SK-N-SH (cell line): ENCODE results near the gene CLEC16A. TPM values are rescaled to one million over a fixed set of nuclear protein-coding genes. Genes with fewer than 3 reads are reported as not detected.
A peak's percentile ranks its signal among the peaks of the same experiment; 100 is the strongest.

Experiments
- CTCF ChIA-PET: fragments of 300-600, 350-600 bp; formaldehyde crosslinking; extraction: SDS; loops from one replicate; lab custom pipeline; 2021; lab: Yijun Ruan, JAX
- POLR2A ChIA-PET: fragments of 350-600 bp; sonication (Branson Sonifier 250); formaldehyde crosslinking; extraction: SDS; loops from one replicate; lab custom pipeline; 2020; ENCODE audit warnings: antibody characterized with exemption, inconsistent platforms; lab: Yijun Ruan, JAX
- DNase-seq: peaks from one replicate; pipeline ENCODE4 v3.0.0; 2012
- H2AFZ ChIP-seq: fragments of 200-600 bp; sonication (generic); 2 replicates; pipeline ENCODE4 v1.8.1; 2016; ENCODE audit warnings: antibody characterized with exemption, mild to moderate bottlenecking, low read depth
- H3F3A ChIP-seq: fragments of 200-600 bp; sonication (generic); replicated peaks from 2 replicates; pipeline ENCODE3; 2016; ENCODE audit warnings: antibody characterized with exemption, mild to moderate bottlenecking; ENCODE audit not compliant: insufficient read depth
- H3K27ac ChIP-seq, 2 experiments: fragments of 200-500 bp in 1 of 2; fragments of 200-600 bp in 1 of 2; sonication (Bioruptor generic) in 1 of 2; sonication (generic), shearing (Covaris generic) in 1 of 2; 2 replicates each; pipeline versions ENCODE4 v1.5.1 to v1.6.1; 2014 to 2016; ENCODE audit warnings: low read depth in 2 of 2, inconsistent platforms in 1 of 2, low read length in 1 of 2, mild to moderate bottlenecking in 1 of 2, mixed read lengths in 1 of 2
- H3K27me3 ChIP-seq: fragments of 200-600 bp; sonication (generic), shearing (Covaris generic); 2 replicates; pipeline ENCODE4 v1.6.1; 2016; ENCODE audit warnings: mixed run types; ENCODE audit not compliant: insufficient read depth
- H3K36me3 ChIP-seq, 2 experiments: fragments of 200-500 bp in 1 of 2; fragments of 200-600 bp in 1 of 2; sonication (Bioruptor generic) in 1 of 2; sonication (generic) in 1 of 2; replicated peaks in 1 of 2; 2 replicates each; pipeline versions ENCODE3 to v1.5.1; 2014 to 2016; ENCODE audit warnings: low read length in 1 of 2, mild to moderate bottlenecking in 1 of 2; ENCODE audit not compliant: insufficient read depth in 2 of 2, control insufficient read depth in 1 of 2
- H3K4me1 ChIP-seq, 2 experiments: fragments of 200-500 bp in 1 of 2; fragments of 200-600 bp in 1 of 2; sonication (Bioruptor generic) in 1 of 2; sonication (generic), shearing (Covaris generic) in 1 of 2; 2 replicates each; pipeline versions ENCODE4 v1.5.1 to v1.6.1; 2014 to 2016; ENCODE audit warnings: low read depth in 1 of 2, low read length in 1 of 2, mixed run types in 1 of 2; ENCODE audit not compliant: insufficient read depth in 2 of 2, control insufficient read depth in 1 of 2
- H3K4me2 ChIP-seq: fragments of 200-600 bp; sonication (generic), shearing (Covaris generic); 2 replicates; pipeline ENCODE4 v1.6.1; 2017; ENCODE audit warnings: mixed run types
- H3K4me3 ChIP-seq, 2 experiments: fragments of 200-500 bp in 1 of 2; fragments of 200-600 bp in 1 of 2; sonication (Bioruptor generic) in 1 of 2; sonication (generic), shearing (Covaris generic) in 1 of 2; 2 replicates each; pipeline versions ENCODE4 v1.5.1 to v1.8.1; 2014 to 2016; ENCODE audit warnings: low read depth in 2 of 2, inconsistent platforms in 1 of 2, low read length in 1 of 2, mild to moderate bottlenecking in 1 of 2, mixed read lengths in 1 of 2, moderate library complexity in 1 of 2
- H3K79me2 ChIP-seq: fragments of 200-600 bp; sonication (generic); 2 replicates; pipeline ENCODE4 v1.8.1; 2017; ENCODE audit warnings: mild to moderate bottlenecking; ENCODE audit not compliant: insufficient read depth
- H3K9ac ChIP-seq: fragments of 200-600 bp; sonication (generic); 2 replicates; pipeline ENCODE4 v1.6.1; 2017; ENCODE audit warnings: mixed run types
- H3K9me2 ChIP-seq: fragments of 200-600 bp; sonication (generic); 2 replicates; pipeline ENCODE4 v1.6.1; 2017; ENCODE audit warnings: mixed run types
- H3K9me3 ChIP-seq: fragments of 200-600 bp; sonication (generic); 2 replicates; pipeline ENCODE4 v1.6.1; 2017; ENCODE audit warnings: mixed run types, mild to moderate bottlenecking, moderate library complexity
- H4K20me1 ChIP-seq: fragments of 200-600 bp; sonication (generic); 2 replicates; pipeline ENCODE4 v1.6.1; 2017; ENCODE audit warnings: mild to moderate bottlenecking, mixed run types; ENCODE audit not compliant: insufficient read depth
- CHD2 ChIP-seq: fragments of 150-350 bp; IDR thresholded peaks from 2 replicates; pipeline ENCODE4 v1.6.1; 2018; ENCODE audit warnings: low read length; ENCODE audit not compliant: partially characterized antibody
- CTCF ChIP-seq: fragments of 200-600 bp; sonication (generic); IDR thresholded peaks from 2 replicates; pipeline ENCODE4 v1.6.1; 2017; ENCODE audit warnings: antibody characterized with exemption, mild to moderate bottlenecking, moderate library complexity
- EZH2phosphoT487 ChIP-seq: fragments of 200-600 bp; sonication (generic); IDR thresholded peaks from 2 replicates; pipeline ENCODE4 v1.6.1; 2017; ENCODE audit warnings: low read depth, mixed run types, mild to moderate bottlenecking, antibody characterized with exemption, moderate library complexity, borderline replicate concordance
- FOXJ3 ChIP-seq: sonication (generic); formaldehyde crosslinking; IDR thresholded peaks from 2 replicates; pipeline ENCODE4 v1.5.1; 2020; ENCODE audit warnings: mild to moderate bottlenecking, missing genetic modification reagents
- SMC3 ChIP-seq: IDR thresholded peaks from 2 replicates; pipeline ENCODE4 v1.6.1; 2012; ENCODE audit warnings: low read depth, low read length, improper control_type of control experiment
- TAF1 ChIP-seq: IDR thresholded peaks from 2 replicates; pipeline ENCODE4 v1.6.1; 2012; ENCODE audit warnings: low read depth, mild to moderate bottlenecking, low read length, moderate library complexity, borderline replicate concordance
- TCF12 ChIP-seq: IDR thresholded peaks from 2 replicates; pipeline ENCODE4 v1.4.0; 2012
- USF2 ChIP-seq: fragments of 150-350 bp; IDR thresholded peaks from 2 replicates; pipeline ENCODE4 v1.6.1; 2017; ENCODE audit warnings: antibody characterized with exemption, low read length, low read depth, borderline replicate concordance
- WGBS: methylation state at CpG from one replicate; pipeline ENCODE4 v1.1.6; 2017; ENCODE audit warnings: low lambda C conversion rate; 5-methylcytosine and 5-hydroxymethylcytosine counted together
- polyA plus RNA-seq, 3 experiments: library from polyadenylated mRNA; depleted of rRNA; stranded (reverse); fragments of >200 nt; gene quantifications; 2 replicates each; pipeline ENCODE4 v1.2.3, GENCODE V29; 2012
- TF ChIP-seq, protein P1 (sequence below): IDR thresholded peaks from 2 replicates; pipeline ENCODE4 v1.4.0; 2012; ENCODE audit warnings: low read depth, borderline replicate concordance

CLEC16A gene
- polyA plus RNA-seq, 1 of the 3 experiments (the other 2 are of a cell fraction): 13.7 TPM

DNA sequence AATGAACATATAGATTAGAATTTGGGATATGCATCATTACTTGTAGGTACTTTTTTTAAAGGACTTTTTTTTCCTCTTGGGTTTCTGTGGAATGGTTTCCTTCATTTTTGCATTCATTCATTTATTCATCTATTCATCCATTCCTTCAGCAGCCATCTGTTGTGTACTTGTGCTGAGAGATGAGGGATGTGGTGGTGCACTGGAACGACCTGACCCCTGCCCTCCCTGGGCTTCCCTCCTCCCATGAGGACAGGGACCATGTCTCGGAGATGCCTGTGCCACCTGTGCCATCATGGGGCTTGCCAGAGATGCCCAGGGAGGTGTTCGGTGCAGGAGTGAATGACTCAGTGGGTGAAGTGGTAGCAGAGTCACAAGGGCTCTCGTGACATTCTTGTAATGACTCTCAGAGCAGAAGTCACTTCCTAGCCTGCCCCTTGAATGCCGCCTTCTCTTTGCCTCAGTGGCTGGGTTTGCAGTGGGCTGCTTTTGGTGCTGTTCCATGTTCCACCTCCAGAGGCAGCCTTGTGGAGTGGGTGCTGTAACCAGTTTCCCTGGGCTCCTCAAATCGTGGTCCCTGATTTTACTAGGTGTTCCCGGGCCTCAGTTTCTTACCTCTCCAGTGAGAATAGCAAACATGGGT, 43.9 kb downstream of the CLEC16A start:
- H3K9me2 ChIP-seq: no peaks in the 10 kb centered on the region
- no peaks in the 10 kb centered on the region for H3K79me2 ChIP-seq
- H3K4me1 ChIP-seq: peaks cover 11 to 19% of the 10 kb centered on the region in 2 experiments; a peak in 3 of 4 replicates
- no peaks in the 10 kb centered on the region for H3K9me3 ChIP-seq
- TF ChIP-seq SMC3: peak; percentile 9; the same call in 1 of the 2 replicates
- no peak for TF ChIP-seq FOXJ3 (CRISPR knock-in tag)
- TF ChIP-seq, protein P1, sequence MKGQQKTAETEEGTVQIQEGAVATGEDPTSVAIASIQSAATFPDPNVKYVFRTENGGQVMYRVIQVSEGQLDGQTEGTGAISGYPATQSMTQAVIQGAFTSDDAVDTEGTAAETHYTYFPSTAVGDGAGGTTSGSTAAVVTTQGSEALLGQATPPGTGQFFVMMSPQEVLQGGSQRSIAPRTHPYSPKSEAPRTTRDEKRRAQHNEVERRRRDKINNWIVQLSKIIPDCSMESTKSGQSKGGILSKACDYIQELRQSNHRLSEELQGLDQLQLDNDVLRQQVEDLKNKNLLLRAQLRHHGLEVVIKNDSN: no peak
- TF ChIP-seq CTCF: peak; percentile 47
- TF ChIP-seq, all 33 proteins: peak for 2
- POLR2A ChIA-PET: no interaction called here
- H3K36me3 ChIP-seq: peaks cover 8 to 13% of the 10 kb centered on the region in 2 experiments
- CTCF ChIA-PET: no interaction called here
- H3K4me2 ChIP-seq: no peak overlapping the region
- H3K27me3 ChIP-seq: no peaks in the 10 kb centered on the region
- 62% methylated on average over 7 of the region's 7 CpGs for WGBS
- H2AFZ ChIP-seq: no peak overlapping the region
- peaks cover 5% of the 10 kb centered on the region for H3F3A ChIP-seq
- no peaks in the 10 kb centered on the region for H4K20me1 ChIP-seq
- no peak overlapping the region for H3K4me3 ChIP-seq
- H3K9ac ChIP-seq: no peak overlapping the region
- DNase-seq: no peak
- H3K27ac ChIP-seq: no peak overlapping the region

GRCh38 chr16:10988879-10989278, 44.5 kb downstream of the CLEC16A start:
- Histone ChIP-seq H3K4me2 (no peak overlapping the region), H3K9ac (no peak overlapping the region), H3K27ac (no peak overlapping the region), H3K9me2 (no peaks in the 10 kb centered on the region), H3K4me1 (peaks cover 11 to 25% of the 10 kb centered on the region in 2 experiments; a peak in 3 of 4 replicates), H3K27me3 (no peaks in the 10 kb centered on the region), H4K20me1 (no peaks in the 10 kb centered on the region), H3K36me3 (peaks cover 7 to 12% of the 10 kb centered on the region in 2 experiments)
- 95% methylated on average over 6 of the region's 6 CpGs for WGBS
- CTCF ChIA-PET: interaction anchor here (1.1 kb wide), 1 partner anchor 17 kb away, joined by 3 read pairs; no protein-coding TSS in a partner anchor
- TF ChIP-seq SMC3 (no peak), TCF12 (no peak), CHD2 (no peak), USF2 (no peak), EZH2phosphoT487 (no peak), TAF1 (no peak)
- TF ChIP-seq, all 33 proteins: peak for 0
- Histone ChIP-seq H2AFZ (no peak overlapping the region), H3F3A (peaks cover 5% of the 10 kb centered on the region), H3K9me3 (no peaks in the 10 kb centered on the region), H3K4me3 (no peak overlapping the region), H3K79me2 (no peaks in the 10 kb centered on the region)
- DNase-seq: no peak
- POLR2A ChIA-PET: no interaction called here
